Measurements from ENCODE around the gene CHD6.

CHD6 gene

GRCh38 chr20:41363601-41364000, 254.6 kb downstream of the CHD6 start:
- DNase-seq = no peak

GRCh38 chr20:41362748-41363140, 255.4 kb downstream of the CHD6 start:
- no peak for DNase-seq

GRCh38 chr20:41361757-41362747, 256.1 kb downstream of the CHD6 start:
- no peak for DNase-seq

GRCh38 chr20:41360831-41361756, 257.1 kb downstream of the CHD6 start:
- DNase-seq = no peak

GRCh38 chr20:41359541-41360011, 258.6 kb downstream of the CHD6 start:
- DNase-seq = no peak

- no peak for DNase-seq
Measured at GRCh38 chr20:41358717-41359116, 259.5 kb downstream of the CHD6 start.

GRCh38 chr20:41358230-41358629, 259.9 kb downstream of the CHD6 start:
- DNase-seq = no peak

- no peak for DNase-seq
Measured at GRCh38 chr20:41357424-41358163, 260.6 kb downstream of the CHD6 start.

- no peak for DNase-seq
Measured at GRCh38 chr20:41356951-41357350, 261.2 kb downstream of the CHD6 start.

GRCh38 chr20:41355598-41356203, 262.5 kb downstream of the CHD6 start:
- DNase-seq = no peak

- DNase-seq = no peak
Measured at GRCh38 chr20:41355192-41355591, 263.0 kb downstream of the CHD6 start.

- DNase-seq = no peak
Measured at GRCh38 chr20:41353530-41353929, 264.6 kb downstream of the CHD6 start.

- no peak for DNase-seq
Measured at GRCh38 chr20:41352666-41353065, 265.5 kb downstream of the CHD6 start.

GRCh38 chr20:41352106-41352505, 266.1 kb downstream of the CHD6 start:
- no peak for DNase-seq
